Activated naive CD4-positive, alpha-beta T cell treated with anti-CD3 and anti-CD28 coated beads, Interleukin-2, amount 50 U/mL, for 16 hours (primary cell): ENCODE results near the gene SGMS1.

Source experiments
- DNase-seq: peaks from one replicate; pipeline ENCODE4 v3.0.0-alpha.2; 2020

Gene SGMS1

DNA sequence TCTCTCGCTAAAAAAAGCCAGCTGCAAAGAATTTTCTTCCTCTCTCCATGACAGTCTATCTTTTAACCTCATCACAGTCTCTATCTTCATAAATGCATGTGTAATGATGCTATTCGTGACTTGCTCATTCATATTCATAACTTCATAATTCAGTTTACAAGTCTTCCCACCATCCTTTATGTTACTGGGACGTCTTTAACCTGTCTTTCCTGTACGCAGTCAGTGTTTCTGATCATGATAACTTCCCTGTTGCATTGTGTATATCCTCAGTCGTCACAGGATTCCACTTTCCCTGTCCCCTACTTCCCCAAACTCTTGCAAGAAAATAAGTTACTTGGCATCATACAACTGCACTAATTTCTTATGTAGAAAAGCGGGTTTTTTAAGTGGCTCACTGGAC is 206.9 kb downstream of the SGMS1 start:
- no peak for DNase-seq

DNA sequence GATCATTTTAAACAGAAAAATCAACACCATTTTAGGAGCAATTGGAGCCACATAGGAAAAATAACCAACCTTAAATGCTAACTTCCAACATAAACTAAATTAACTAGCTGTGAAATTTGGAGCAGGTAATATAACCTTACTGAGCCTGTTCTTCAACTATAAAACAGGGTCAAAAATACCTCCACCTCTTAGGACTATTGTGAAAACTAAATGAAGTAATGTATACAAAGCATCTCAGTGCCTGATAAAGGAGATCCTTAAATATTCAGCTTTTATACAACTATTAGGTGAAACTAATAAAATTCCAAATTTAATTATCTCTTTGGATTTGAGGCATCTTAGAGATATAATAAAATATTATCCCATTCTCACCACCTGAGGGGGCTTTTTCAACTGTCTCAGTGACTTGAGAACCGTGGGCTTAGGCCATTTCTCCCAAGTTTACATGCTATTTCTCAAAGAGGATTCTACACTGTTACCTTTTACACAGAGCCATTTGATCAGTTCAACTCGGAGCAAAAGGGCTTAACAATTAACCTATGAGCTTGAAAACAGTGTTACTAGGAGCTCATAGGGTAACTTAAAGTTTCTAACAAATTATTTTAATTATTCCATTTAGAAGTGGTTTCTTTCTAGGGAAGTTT is 207.5 kb downstream of the SGMS1 start:
- no peak for DNase-seq

DNA sequence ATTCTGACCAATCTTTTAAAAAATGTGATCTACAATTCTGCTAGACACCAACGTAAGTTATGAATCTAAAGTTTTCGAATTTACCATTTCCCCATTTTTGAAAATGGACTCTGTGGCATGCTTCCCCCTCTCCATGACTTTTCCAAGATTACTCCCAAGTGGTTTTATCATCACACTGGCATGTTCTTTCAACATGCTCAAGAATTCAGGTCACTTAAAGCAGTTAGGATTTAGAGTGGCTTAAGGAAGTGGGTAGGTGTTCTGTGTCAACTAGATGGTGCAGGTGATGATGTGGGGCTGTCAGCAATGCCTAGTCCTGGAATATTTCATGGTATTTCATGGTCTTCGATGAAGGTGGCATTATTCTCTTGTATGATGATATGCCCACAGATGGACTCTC is 208.5 kb downstream of the SGMS1 start:
- no peak for DNase-seq

DNA sequence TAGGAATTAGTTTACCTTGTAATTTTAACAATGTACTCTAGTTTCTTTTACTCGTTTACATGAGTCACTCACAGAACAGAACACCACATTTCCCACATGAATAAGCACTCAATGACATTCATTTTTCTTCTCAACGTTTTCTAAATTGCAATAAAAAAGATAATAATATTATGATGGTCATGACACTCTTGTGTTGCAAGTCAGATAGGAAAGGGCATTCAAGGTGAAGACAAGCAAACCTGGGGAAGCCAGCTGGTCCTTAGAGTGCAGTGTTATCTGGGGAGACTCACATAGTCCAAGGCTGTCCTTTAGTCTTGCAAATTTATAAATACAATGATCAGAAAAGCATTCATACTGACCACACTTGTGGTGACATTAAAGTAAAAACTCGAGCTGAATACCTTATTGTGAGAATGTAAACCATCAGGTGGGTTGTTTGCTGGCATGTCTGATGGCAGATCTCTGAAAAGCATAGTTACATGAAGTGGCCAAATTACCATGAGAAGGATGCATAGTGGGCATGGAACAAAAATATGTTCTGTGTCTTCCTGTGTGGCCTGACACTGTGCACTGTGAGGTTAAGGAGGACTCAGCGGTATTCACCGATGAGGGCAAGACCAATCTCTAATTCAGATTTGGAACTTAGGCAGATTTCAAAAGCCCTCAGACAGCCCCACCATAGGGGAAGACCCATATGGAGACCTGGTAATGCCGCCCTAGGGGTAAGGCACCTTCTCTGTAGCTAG is 213.5 kb downstream of the SGMS1 start:
- no peak for DNase-seq

DNA sequence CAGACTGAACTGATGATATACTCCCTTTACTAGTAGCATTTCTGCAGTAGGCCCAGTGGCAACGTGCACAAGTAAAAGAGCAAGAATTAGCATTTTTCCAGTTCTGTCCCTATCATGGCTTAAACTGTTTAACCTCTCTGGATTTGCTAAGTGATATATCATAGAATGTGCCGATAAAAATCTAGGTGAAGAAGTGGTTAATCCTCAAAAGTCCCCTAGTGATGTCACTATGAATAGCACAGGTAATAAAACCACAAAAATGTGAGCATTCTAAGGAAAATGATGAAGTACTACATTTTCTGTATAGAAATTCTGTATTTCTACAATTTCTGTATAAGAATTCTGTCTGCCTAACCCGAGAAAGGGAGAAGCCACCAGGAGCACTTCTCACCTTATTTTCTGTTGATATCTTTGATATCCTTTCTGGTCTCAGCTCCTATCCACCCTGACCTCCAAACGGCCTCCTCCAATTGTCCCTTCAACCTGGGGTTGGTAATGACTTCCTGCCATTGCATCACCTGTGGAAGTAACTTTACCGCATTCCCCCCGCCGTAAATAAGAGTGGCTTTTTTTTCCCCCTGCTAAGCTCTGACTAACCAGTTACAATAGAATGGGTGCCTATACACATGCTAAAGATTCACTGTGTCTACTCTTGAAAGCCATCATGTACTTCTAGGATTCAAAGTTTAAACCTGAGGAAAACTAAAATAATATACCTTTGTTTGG is 216.5 kb downstream of the SGMS1 start:
- DNase-seq: no peak

DNA sequence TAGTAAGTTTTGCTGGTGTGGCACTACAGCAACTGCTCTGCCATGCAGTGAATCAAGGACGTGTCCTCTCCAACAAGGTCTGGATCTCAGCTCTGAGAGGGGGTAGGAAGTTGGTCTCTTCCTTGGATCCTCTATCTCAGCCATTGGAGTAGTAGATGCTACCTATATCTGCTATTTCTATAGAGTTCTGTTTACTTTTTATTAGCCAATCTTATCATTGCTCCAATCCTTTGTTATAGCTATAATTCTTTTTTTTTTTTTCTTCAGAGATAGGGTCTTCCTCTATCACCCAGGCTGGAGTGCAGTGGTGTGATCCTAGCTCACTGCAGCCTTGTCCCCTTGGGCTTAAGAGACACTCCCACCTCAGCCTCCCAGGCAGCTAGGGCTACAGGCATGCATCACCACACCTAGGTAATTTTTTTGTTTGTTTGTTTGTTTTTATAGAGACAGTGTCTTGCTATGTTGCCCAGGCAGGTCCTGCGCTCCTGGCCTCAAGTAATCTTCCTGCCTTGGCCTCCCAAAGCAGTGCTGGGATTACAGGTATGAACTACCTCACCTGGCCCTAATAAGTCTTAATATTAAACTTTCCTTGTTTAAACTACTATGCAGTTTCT is 217.2 kb downstream of the SGMS1 start:
- no peak for DNase-seq

DNA sequence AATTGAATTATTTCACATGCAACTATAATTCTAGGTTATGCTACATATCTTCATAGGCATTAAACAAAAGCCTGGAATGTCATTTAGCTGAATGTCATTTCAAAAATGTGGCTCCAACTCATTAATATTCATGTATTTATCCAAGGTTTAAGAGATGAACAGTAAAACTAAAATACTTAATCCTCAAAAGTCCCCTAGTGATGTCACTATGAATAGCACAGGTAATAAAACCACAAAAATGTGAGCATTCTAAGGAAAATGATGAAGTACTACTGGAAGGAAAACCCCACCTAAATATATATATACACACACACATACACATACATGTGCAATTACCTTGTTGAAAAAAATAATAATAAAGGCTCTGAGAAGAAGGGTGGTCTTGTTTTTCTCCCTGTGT is 218.0 kb downstream of the SGMS1 start:
- no peak for DNase-seq

DNA sequence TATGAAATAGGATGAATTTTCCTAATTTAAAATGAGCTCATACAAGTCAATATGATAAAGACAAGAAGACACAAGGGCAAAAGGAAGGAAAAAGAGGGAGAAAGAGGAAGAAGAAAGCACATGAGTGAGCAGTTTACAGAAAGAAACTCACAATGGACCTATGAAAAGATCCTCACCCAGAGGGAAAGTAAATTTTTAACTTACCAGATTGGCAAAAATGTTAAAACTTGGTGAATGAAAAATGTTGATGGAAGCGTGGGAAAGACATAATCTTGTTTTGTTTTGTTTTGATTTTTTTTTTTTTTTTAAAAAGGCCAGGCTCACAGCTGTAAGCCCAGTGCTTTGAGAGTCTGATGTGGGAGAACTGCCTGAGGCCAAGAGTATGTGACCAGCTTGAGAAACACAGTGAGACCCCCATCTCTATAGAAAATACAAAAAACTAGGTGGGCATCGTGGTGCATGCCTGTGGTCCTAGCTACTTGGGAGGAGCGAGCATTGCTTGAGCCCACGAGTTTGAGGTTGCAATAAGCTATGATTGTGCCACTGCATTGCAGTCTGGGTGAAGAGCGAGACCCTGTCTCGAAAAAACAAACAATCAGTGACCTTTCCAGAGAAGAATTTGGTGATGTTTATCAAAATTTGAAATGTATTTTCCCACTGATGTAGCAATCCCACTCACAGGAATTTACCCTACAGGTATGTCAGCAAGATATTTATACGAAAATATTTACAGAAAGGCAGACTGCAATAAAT is 219.6 kb downstream of the SGMS1 start:
- no peak for DNase-seq

DNA sequence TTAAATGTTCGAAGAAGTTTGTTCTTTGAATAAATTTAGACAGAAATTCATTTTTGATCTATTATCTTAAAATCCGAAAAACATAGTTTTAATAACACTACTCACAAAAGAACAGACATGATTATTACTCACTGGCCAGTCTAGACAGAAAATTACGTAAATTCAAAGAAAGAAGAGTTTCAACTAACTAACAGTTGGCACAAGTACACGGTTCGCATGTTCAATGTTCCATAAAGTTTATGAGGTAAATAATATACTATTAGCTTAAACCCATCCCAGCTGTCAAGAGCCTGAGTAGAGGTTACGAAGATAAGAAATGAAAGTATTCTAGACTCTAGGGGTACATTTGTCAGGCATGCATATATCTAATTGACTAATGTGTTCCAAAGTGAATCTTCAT is 220.7 kb downstream of the SGMS1 start:
- no peak for DNase-seq

DNA sequence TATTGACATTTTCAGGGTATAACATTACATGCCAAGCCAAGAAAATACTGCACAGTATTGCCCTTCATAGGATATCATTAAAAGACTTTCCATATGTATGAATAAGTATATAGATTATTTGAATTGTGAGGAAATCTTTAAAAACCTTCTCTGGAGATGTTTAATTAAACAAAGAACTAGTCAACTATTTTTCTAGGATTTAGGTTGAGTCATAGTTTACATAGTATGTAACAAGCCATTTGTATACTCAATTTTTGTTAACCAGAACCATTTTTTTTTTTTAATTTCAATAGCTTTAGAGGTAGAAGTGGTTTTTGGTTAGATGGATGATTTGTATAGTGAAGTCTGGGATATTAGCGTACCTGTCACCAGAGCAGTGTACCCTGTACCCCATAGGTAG is 221.3 kb downstream of the SGMS1 start:
- DNase-seq: no peak

DNA sequence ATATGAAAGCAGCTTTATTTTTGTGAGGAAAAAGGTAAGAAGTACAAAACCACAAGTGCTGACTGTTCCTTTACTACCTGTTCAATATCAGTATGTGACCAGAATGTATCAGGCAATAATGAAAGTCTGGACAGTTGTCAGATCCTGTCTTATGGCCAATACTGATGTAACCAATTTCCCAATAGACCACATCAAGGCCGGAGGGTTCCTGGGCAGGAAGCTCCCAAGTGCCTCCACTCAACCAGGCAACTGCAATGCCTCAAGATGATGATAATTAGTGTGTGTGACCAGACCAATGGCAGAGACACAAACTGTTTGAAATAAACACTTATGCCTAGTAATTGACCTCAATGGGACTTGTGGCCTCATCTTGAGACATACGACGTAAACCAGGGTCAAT is 223.1 kb downstream of the SGMS1 start:
- DNase-seq: no peak

DNA sequence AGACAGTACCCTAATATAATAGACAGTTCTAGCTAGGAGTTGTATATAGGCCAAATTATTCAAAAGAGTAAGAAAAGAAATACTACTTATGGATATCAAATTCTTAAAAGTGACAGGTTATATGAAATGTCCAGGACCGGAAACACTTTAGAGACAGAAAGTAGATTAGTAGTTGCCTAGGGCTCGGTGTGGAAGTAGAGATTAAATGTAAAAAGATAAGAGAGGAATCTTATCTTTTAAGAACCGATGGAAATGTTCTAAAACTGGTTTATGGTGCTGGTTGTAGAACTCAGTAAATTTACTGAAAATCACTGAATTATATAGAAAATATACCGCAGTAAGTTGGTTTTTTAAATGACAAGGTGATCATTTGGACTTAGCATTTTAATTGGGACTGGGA is 224.9 kb downstream of the SGMS1 start:
- no peak for DNase-seq

DNA sequence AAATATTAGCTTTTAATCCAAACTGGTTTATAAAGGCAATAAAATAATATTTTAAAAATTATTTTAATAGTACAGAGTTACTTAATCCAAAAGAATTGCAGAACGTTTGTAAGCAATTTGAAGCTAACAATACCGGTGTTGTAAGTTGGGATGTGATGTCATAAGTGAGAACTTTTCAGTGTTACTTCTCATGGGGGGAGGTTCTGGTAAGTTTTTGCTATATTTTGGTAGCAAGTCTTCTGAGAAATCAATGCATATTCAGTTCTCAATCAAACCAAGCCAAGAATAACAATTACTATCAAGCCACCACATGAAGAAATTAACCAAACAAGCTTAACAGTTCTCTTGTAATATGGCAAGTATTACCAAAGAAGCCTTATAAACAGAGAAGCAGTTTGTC is 225.4 kb downstream of the SGMS1 start:
- DNase-seq: no peak

DNA sequence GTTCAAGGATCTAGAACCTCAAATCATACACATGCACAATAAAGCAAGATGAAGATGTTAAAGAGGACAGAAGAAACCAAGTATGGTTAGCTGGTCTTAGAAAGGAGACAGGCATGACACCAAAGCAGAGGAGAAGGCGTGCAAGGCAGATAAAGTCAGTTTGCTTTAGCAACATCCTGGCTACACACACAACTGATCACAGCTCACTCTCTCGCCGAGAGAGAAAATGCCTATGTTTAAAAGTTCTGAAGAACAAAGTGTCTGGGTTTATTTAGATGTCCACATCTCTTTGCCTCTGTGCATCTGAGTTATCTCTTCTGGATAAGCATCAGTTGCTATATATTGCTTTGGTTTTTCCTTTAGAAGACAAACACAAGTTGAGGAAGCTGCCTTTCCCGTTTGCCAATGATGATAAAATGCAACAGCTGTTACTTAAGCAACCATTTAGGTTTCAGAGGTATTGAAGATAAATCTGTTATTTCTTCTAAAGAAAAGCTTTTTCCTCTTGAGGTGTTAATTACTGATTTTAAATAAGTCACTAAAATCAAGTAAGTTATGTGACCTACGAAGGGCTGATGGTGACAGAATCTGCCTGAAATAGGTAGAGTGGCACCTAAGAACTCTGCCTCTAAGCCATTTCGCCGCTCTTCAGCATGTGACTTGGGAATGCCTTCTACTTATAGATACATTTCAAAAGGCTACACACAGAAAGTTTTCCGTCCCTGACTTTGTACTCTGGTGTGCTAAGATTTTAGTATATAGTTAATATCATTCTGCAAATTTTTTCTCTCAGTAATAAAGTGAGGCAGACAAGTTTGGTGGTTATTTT is 226.2 kb downstream of the SGMS1 start:
- no peak for DNase-seq

DNA sequence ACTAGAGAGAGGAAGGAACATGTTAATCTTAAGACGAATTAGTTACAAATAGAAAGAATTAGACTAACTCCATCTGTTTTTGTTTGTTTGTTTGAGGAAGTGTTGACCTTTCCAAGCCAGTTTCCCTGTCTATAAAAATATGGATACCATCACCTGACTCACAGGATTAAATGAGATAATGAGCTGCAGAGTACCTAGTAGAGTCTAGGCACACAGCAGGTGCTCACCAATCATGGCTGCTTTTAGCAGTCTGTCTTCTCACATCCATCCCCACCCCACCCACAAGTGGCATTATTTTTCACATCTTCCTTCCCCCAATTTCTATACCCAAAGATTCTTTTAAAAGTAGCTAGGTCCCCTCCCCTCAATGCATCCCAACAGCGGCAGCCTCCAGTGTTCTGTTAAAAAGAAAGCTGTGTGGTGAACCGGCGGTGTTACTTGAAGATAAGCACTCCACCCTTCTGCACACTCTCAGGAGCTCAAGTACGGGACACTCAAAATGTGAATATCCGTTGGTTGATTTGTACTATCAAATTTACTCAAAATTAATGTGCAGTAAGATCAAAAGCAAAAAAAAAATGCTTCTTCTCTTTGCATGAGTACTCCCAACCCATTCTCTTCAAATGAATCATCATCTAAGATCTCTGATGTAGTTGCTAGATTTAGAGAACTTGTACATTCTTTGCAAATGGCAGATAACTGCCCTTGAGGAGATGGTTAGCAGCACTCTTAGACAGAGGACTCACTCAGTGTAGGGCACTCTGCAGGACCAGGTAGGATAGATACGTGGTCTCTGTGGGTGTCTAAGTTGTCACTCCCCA is 227.1 kb downstream of the SGMS1 start:
- no peak for DNase-seq

DNA sequence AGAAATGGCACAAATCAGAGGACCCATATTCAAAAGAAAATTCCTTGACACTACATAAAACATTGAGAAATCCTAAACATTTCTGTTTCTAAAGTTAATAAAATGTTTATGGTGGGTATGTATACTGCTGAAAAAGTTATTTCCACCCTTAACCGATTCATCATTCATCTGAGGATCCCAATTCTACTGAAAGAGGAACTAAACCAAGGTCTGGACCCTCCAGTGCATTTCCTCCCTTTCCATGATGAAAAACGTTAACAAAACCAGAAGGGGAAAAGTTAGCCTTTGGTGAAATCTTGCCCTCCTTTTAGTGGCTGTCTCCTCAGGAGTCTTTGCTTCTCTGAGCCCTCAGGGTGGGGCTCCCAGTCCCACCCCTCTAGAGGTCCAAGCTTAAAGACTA is 227.9 kb downstream of the SGMS1 start:
- no peak for DNase-seq

DNA sequence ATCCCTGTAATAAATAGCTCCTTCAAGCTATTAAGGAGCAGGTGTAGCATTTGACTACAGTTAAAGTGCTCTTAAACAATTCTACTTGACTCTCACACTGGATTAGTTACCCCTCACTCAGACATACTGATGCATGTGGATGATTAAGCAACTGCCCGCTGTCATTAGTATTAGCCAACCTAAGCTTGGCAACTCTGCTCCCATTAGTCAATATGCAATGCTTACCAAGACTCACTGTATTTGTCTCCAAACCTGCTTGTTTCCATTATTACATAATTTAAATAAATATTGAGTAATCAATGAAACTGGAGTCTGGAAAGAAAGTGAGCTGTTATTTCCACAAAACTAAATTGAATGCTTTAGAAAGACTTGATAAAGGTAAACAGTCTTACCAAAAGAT is 228.5 kb downstream of the SGMS1 start:
- no peak for DNase-seq

DNA sequence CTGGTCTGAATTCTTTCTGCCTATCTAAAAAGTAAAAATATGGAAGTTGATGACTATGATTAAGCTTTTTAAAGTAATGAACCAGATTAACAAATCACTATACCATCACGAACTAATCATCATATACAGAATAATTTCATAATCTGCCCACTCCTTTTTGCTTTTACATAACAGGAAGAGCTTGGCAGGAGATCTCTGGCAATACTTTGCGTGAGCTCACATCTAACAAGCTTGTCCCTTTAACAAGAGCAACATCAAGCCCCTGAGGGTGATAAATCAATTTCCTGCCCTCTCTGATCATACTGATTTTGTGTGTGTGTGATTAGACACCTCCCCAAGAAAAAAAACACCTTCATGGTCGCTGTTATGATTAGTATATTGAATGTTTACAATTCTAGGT is 228.9 kb downstream of the SGMS1 start:
- DNase-seq: no peak

DNA sequence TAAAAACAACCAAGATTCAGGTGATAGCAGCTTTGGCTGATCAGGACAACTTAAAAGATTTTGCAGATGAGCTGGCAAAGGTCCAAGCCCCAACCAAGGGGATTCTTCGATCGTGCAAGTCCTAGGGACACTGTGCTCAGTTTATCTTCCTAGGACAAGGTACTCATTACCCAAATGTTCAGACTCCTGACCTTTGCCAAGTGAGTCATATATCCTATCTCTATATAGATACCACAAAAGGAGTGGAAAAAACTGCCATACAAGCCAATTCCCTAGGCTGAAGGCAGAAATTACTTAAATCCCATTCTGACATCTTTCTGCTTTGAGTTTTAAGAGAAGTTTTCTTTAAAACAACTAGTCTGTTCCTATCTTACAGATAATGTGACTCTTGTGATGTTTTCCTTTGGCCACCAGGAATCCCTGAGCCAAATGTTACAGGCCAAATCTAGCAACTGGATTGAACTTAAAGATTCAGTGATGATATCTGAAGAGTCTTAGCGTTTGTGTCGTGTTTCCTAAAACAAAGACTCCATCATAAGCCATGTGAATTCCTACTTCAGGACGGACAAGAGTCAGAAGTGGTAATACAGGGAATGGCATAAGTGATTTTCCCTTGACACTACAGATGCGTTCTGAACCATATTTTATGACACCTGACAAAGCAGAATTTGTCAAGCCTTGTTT is 229.8 kb downstream of the SGMS1 start:
- DNase-seq: no peak

DNA sequence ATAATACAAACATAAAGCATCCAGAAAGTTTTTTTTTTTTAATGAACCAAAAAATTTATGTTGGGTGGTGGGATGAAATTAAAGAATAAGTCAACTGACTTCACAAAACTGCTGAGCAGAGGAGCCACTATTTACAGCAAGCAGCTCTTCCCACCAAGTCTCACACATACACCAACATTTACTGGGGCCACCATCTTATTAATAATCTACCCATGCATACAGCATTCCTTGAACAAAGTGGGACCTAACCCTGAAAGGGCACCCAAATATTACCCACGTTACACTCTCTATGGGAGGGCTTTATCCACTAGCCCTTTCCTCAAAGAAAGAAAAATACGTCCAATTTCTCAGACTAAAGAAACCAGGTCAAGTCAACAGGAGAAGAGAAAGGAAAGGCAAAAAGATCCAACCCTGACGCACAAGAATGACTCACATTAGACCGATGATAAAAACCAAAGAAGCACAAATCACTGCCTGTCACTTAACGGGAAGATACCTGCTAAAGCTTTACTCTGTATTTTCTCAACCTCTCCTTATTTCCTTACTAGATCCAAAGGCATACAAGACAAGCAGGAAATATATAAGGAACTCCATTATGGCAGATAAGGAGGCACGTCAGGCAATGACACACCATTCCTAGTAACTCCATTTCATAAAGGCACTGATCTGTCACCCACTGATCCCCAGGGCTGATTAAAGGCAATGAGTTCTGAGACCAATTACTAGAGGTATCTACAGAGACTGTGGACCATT is 230.6 kb downstream of the SGMS1 start:
- DNase-seq: no peak
